Activated CD4-positive, alpha-beta memory T cell treated with anti-CD3 and anti-CD28 coated beads for 36 hours (primary cell): ENCODE measurements around the gene CCDC27. TPM values are rescaled to one million over a fixed set of nuclear protein-coding genes. Genes with fewer than 3 reads are reported as not detected.

Experiments used
- CTCF ChIA-PET: fragments of 350-600 bp; sonication (Branson Sonifier 250); formaldehyde crosslinking; loops from one replicate; lab custom pipeline; 2021; ENCODE audit warnings: antibody characterized with exemption, inconsistent platforms; lab: Charles Lee
- POLR2A ChIA-PET: fragments of 350-600 bp; sonication (Branson Sonifier 250); formaldehyde crosslinking; loops from one replicate; lab custom pipeline; 2021; ENCODE audit warnings: antibody characterized with exemption; lab: Charles Lee
- DNase-seq: peaks from one replicate; pipeline ENCODE4 v3.0.0-alpha.2; 2020
- H3K27ac Mint-ChIP-seq: one replicate; pipeline ENCODE4 v1.8.0; 2021; ENCODE audit warnings: mixed read lengths
- H3K27me3 Mint-ChIP-seq: one replicate; pipeline ENCODE4 v1.8.0; 2021; ENCODE audit warnings: mixed read lengths
- H3K36me3 Mint-ChIP-seq: one replicate; pipeline ENCODE4 v1.8.0; 2021; ENCODE audit warnings: mixed read lengths
- H3K4me1 Mint-ChIP-seq: one replicate; pipeline ENCODE4 v1.8.0; 2021; ENCODE audit warnings: low read depth, mixed read lengths
- H3K4me3 Mint-ChIP-seq: one replicate; pipeline ENCODE4 v1.8.0; 2021; ENCODE audit warnings: mild to moderate bottlenecking, mixed read lengths
- H3K9me3 Mint-ChIP-seq: one replicate; pipeline ENCODE4 v1.8.0; 2021; ENCODE audit warnings: mixed read lengths
- intact Hi-C: fragments of 100-400 bp; cut with micrococcal nuclease; formaldehyde crosslinking; loops from one replicate; pipeline ENCODE4 v1.15.1; 2023
- total RNA-seq, 2 experiments: library from RNA; stranded (reverse); gene quantifications; one replicate each; pipeline ENCODE4 v1.2.3, GENCODE V29; 2021

The CCDC27 gene
- total RNA-seq, 2 experiments from 2014 or later: not detected

DNA sequence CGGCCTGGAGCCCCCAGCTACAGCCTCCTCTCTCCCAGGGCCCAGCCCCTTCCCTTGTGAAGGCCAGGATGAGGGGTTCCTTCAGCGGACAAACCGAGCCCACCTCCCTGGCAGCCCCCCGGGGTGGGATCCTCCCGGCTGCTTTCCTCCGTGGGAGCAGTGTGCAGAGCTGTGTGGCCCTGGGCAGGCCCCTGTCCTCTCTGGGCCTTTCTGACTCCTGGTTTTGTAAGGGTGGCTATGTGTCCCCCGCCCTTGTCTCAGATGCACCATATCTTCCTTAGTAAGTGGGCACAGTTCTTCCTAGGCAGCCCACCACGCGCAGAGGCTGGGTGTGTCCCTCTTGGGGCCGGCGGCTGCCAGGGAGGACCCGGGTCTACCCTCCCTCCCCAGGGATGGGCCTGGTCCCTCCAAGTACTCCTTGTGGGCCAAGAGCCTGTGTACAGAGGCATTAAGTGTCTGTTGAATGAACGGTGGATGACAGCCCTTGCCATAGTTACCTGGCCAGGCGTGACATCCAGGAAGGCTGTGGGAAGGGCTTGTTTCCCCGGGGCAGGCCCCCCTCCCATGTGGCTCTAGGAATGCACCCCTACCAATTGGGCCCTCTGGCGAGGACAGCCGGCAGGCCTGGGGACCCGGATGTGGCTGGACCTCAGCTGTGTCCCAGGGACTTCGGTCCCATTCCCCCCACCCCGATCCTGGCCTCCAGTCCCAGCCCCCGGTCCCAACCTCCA is 24.1 kb downstream of the CCDC27 start:
- peaks cover 5% of the 10 kb centered on the region for H3K4me1 Mint-ChIP-seq
- H3K36me3 Mint-ChIP-seq: peaks cover 16% of the 10 kb centered on the region
- no peak overlapping the region for H3K27ac Mint-ChIP-seq
- CTCF ChIA-PET: interaction anchor here (0.6 to 2.9 kb wide), 12 partner anchors 9 to 123 kb away, joined by 3 to 39 read pairs (median 8); partner anchors contain the start of genes C1orf174 and LRRC47
- intact Hi-C loops: loop anchor here (1.0 kb wide), 1 partner anchor 25 kb away; no protein-coding TSS in a partner anchor
- POLR2A ChIA-PET: interaction anchor here (1.1 to 1.2 kb wide), 2 partner anchors 9 to 20 kb away, joined by 3 read pairs; partner anchors contain the start of gene LRRC47
- DNase-seq: no peak
- no peaks in the 10 kb centered on the region for H3K9me3 Mint-ChIP-seq
- no peaks in the 10 kb centered on the region for H3K27me3 Mint-ChIP-seq
- no peak overlapping the region for H3K4me3 Mint-ChIP-seq

GRCh38 chr1:3777078-3777547 is 24.9 kb downstream of the CCDC27 start:
- POLR2A ChIA-PET: no interaction called here
- peaks cover 20% of the 10 kb centered on the region for H3K36me3 Mint-ChIP-seq
- H3K4me1 Mint-ChIP-seq: peaks cover 2% of the 10 kb centered on the region
- no peak overlapping the region for H3K27ac Mint-ChIP-seq
- H3K9me3 Mint-ChIP-seq: no peaks in the 10 kb centered on the region
- no peak overlapping the region for H3K4me3 Mint-ChIP-seq
- CTCF ChIA-PET: interaction anchor here (2.9 kb wide), 1 partner anchor 21 kb away, joined by 39 read pairs; the partner anchor contains the start of gene LRRC47
- no peaks in the 10 kb centered on the region for H3K27me3 Mint-ChIP-seq
- intact Hi-C loops: no loop called here
- DNase-seq: no peak

DNA sequence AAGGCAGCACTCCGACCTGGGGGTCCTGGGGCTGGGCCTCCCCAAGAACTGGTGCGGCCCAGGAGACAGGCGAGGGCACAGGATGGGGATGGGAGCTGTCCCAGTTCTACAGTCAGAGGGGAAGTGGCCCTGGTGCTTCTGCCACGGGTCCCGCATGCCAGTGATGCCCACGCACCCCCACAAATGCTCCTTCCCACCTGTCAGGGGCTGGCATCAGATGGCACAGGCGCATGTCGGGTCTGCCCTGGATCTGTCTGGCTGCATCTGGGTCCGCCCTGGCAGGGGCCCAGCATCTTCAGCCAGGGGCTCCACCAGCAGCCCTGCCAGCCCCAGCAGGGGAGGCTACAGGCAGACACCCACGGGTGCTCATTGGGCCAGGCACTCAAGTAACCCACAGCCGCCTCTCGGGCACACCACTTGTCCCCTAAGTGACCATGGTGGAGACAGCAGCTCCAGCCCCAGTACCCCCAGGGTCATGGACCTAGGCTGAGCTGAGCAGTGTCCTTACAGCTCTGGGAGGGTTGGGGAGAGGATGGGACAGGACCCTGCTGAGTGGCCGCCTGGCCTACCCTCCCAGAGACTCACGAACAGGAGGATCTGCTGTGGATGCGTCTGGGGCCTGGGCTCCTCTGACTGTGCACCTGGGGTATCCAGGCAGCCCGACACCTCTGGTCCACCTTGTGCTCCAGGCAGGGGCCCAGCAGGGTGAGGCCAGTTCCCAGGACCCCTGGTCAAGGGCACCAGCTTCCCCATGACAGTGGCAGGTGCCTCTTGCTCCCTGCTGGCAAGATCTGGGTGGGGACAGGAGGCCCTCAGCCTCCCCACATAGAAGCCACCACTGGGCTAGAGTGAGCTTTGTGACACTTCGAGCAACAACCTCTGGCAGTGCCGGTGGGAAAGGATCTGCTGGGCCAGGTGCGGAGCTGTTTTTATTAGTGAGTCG is 25.7 kb downstream of the CCDC27 start:
- POLR2A ChIA-PET: interaction anchor here (0.7 kb wide), 1 partner anchor 9 kb away, joined by 3 read pairs; no protein-coding TSS in a partner anchor
- H3K27ac Mint-ChIP-seq: no peak overlapping the region
- no peaks in the 10 kb centered on the region for H3K9me3 Mint-ChIP-seq
- no peak overlapping the region for H3K4me3 Mint-ChIP-seq
- intact Hi-C loops: no loop called here
- CTCF ChIA-PET: no interaction called here
- H3K4me1 Mint-ChIP-seq: peaks cover 2% of the 10 kb centered on the region
- H3K27me3 Mint-ChIP-seq: no peaks in the 10 kb centered on the region
- DNase-seq: no peak
- H3K36me3 Mint-ChIP-seq: peaks cover 23% of the 10 kb centered on the region

- DNase-seq: no peak
- no peaks in the 10 kb centered on the region for H3K9me3 Mint-ChIP-seq
- no peak overlapping the region for H3K27ac Mint-ChIP-seq
- ChIA-PET POLR2A (no interaction called here), CTCF (no interaction called here)
- H3K4me3 Mint-ChIP-seq: no peak overlapping the region
- peaks cover 23% of the 10 kb centered on the region for H3K36me3 Mint-ChIP-seq
- intact Hi-C loops: no loop called here
- H3K27me3 Mint-ChIP-seq: no peaks in the 10 kb centered on the region
- H3K4me1 Mint-ChIP-seq: peaks cover 2% of the 10 kb centered on the region
These were observed 26.5 kb downstream of the CCDC27 start for GRCh38 chr1:3778590-3779264.

- H3K9me3 Mint-ChIP-seq: no peaks in the 10 kb centered on the region
- ChIA-PET CTCF (interaction anchor here (0.6 kb wide), 1 partner anchor 161 kb away, joined by 3 read pairs; no protein-coding TSS in a partner anchor), POLR2A (no interaction called here)
- peaks cover 29% of the 10 kb centered on the region for H3K36me3 Mint-ChIP-seq
- H3K4me3 Mint-ChIP-seq: no peak overlapping the region
- no peak for DNase-seq
- intact Hi-C loops: no loop called here
- H3K4me1 Mint-ChIP-seq: peaks cover 2% of the 10 kb centered on the region
- H3K27ac Mint-ChIP-seq: no peak overlapping the region
- H3K27me3 Mint-ChIP-seq: no peaks in the 10 kb centered on the region
These were observed 27.1 kb downstream of the CCDC27 start for GRCh38 chr1:3779265-3779911.

GRCh38 chr1:3779912-3780416 is 27.7 kb downstream of the CCDC27 start:
- no peaks in the 10 kb centered on the region for H3K27me3 Mint-ChIP-seq
- H3K4me1 Mint-ChIP-seq: peaks cover 2% of the 10 kb centered on the region
- H3K36me3 Mint-ChIP-seq: peaks cover 33% of the 10 kb centered on the region
- no peaks in the 10 kb centered on the region for H3K9me3 Mint-ChIP-seq
- H3K27ac Mint-ChIP-seq: no peak overlapping the region
- DNase-seq: no peak
- intact Hi-C loops: no loop called here
- POLR2A ChIA-PET: no interaction called here
- H3K4me3 Mint-ChIP-seq: no peak overlapping the region
- CTCF ChIA-PET: no interaction called here

GRCh38 chr1:3780901-3781300 is 28.7 kb downstream of the CCDC27 start:
- Mint-ChIP-seq H3K27me3 (no peaks in the 10 kb centered on the region), H3K4me1 (peaks cover under 1% of the 10 kb centered on the region), H3K36me3 (peaks cover 37% of the 10 kb centered on the region), H3K4me3 (no peak overlapping the region), H3K9me3 (no peaks in the 10 kb centered on the region), H3K27ac (no peak overlapping the region)
- intact Hi-C loops: no loop called here
- POLR2A ChIA-PET: no interaction called here
- DNase-seq: no peak
- CTCF ChIA-PET: no interaction called here

DNA sequence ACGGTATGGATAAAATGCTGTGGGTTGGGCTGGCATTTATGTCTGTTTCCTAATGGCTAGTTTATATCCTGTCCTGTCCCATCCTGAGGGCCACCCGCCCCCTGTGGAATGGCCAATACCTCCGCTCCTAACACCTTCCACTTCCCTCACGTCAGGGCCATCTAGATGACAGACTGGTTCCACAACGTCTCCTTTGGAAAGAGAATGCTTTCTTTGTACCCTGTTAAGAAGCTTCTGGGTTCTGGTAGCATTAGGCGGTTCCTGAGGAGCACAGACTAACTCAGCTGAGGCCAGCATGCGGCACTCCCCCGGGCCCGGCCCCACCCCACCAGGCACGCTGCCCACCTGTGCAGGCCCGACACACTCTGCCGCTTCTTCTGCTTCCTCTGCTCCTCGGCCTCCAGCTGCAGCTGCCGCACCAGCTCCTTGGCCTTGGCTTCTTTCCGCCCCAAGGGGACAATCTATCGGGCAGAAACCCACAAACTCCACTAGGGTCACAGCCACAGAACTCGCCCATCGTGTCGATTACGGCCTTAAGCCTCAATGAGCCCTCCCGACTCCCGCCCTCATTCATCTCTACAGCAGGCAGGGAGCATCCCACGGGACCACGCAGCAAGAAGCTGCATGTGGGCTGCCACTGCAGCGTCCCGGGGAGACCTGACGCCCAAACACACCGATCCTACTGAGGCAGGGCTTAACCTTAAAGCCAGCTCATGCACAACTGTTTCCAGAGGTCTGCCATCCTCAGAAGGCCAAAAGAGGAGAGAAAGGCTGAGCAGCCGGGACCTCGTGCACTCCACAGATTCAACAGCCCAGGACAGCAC is 31.6 kb downstream of the CCDC27 start:
- DNase-seq: no peak
- no peak overlapping the region for H3K4me3 Mint-ChIP-seq
- no peaks in the 10 kb centered on the region for H3K9me3 Mint-ChIP-seq
- H3K27ac Mint-ChIP-seq: no peak overlapping the region
- ChIA-PET POLR2A (no interaction called here), CTCF (interaction anchor here (1.2 kb wide), 1 partner anchor 10 kb away, joined by 4 read pairs; no protein-coding TSS in a partner anchor)
- H3K36me3 Mint-ChIP-seq: peaks cover 41% of the 10 kb centered on the region
- no peaks in the 10 kb centered on the region for H3K27me3 Mint-ChIP-seq
- intact Hi-C loops: no loop called here
- H3K4me1 Mint-ChIP-seq: peaks cover 19% of the 10 kb centered on the region

DNA sequence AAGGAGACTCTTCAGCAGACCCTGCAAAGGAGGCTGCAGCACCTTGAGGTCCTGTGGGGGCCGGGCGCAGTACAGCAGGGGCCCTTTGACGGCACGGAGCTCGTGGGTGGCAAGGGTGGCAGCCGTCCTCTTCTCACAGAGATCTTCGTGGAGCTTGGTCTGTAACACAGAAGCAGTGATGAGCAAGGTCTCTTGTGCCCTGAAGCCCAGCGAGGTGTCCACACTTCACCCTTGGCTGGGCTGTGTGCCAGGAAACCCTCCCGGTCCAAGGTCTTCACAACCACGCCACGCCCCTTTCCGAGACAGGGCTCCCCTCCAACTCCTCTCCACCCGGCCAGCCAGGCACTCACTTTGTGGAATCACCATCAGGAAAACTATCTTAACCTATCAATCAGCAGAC is 32.8 kb downstream of the CCDC27 start:
- ChIA-PET CTCF (interaction anchor here (1.2 to 2.2 kb wide), 2 partner anchors 9 to 11 kb away, joined by 4 to 10 read pairs; no protein-coding TSS in a partner anchor), POLR2A (interaction anchor here (0.8 kb wide), 1 partner anchor 9 kb away, joined by 3 read pairs; no protein-coding TSS in a partner anchor)
- Mint-ChIP-seq H3K27ac (no peak overlapping the region), H3K4me3 (no peak overlapping the region), H3K27me3 (no peaks in the 10 kb centered on the region), H3K36me3 (peaks cover 33% of the 10 kb centered on the region), H3K9me3 (no peaks in the 10 kb centered on the region), H3K4me1 (peaks cover 19% of the 10 kb centered on the region)
- no peak for DNase-seq
- intact Hi-C loops: no loop called here

DNA sequence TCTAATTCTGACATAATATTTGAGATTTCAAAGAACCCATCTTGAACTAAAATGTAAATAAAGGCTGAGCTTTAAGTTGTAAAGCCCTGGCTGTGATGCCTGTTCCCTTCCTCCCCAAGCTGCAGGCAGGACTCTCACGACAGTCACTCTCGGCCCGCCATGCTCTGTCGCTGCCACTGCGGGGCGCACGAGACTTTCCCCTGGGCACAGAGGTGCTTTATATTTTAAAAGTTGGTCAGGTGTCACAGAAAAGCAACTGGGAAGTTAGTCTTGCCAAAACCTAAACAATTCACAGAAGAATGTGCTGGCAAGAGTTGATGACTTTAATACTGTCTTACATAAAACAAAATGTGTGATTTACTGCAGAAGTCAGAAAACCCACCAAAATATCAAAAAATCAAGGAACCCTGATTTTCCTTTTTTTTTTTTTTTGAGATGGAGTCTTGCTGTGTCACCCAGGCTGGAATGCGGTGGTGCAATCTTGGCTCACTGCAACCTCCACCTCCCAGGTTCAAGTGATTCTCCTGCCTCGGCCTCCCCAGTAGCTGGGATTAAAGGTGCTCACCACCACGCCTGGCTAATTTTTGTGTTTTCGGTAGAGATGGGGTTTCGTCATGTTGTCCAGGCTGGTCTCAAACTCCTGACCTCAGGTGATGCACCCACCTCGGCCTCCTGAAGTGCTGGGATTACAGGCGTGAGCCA is 33.4 kb downstream of the CCDC27 start:
- ChIA-PET POLR2A (interaction anchor here (0.8 to 1.0 kb wide), 2 partner anchors 9 to 11 kb away, joined by 3 to 4 read pairs; partner anchors contain the start of gene LRRC47), CTCF (interaction anchor here (1.2 to 2.2 kb wide), 2 partner anchors 10 to 12 kb away, joined by 4 to 10 read pairs; no protein-coding TSS in a partner anchor)
- no peak overlapping the region for H3K27ac Mint-ChIP-seq
- intact Hi-C loops: no loop called here
- peak; percentile 34 for DNase-seq
- H3K27me3 Mint-ChIP-seq: no peaks in the 10 kb centered on the region
- no peak overlapping the region for H3K4me3 Mint-ChIP-seq
- H3K9me3 Mint-ChIP-seq: no peaks in the 10 kb centered on the region
- H3K4me1 Mint-ChIP-seq: peaks cover 19% of the 10 kb centered on the region
- H3K36me3 Mint-ChIP-seq: peaks cover 28% of the 10 kb centered on the region
